ENCODE data around the gene DDAH1. TPM values are rescaled to one million over a fixed set of nuclear protein-coding genes. Genes with fewer than 3 reads are reported as not detected.

Gene DDAH1
- total and polyA plus RNA-seq, 4 donors = 25.8 to 42.7 (median 31.7) TPM

GRCh38 chr1:85475055-85475454 lies 10.1 kb upstream of the DDAH1 start:
- Histone ChIP-seq H3K27me3 (ENCODE audit: control insufficient read depth in 4 of 4, insufficient read depth in 4 of 4, low read length in 3 of 4) (no peaks in the 10 kb centered on the region), H3K4me1 (ENCODE audit: control insufficient read depth in 4 of 4, insufficient read depth in 4 of 4, low read length in 3 of 4) (no peaks in the 10 kb centered on the region), H3K4me3 (ENCODE audit: low read depth in 1 of 3, low read length in 3 of 3) (no peak overlapping the region), H3K36me3 (ENCODE audit: control insufficient read depth in 4 of 4, insufficient read depth in 3 of 4, low read depth in 1 of 4, low read length in 3 of 4) (no peaks in the 10 kb centered on the region), H3K27ac (ENCODE audit: low read depth in 1 of 2, low read length in 2 of 2) (no peak overlapping the region), H3K9me3 (ENCODE audit: control insufficient read depth in 4 of 4, low read length in 3 of 4) (no peaks in the 10 kb centered on the region), H3K9ac (ENCODE audit: low read depth in 1 of 2, low read length in 2 of 2) (no peak overlapping the region)
- DNase-seq (ENCODE audit: low spot score) = no peak
- 88% methylated on average over 3 of the region's 3 CpGs for WGBS
- TF ChIP-seq GABPA (IDR thresholded peaks at IDR 0.05 in 1 of 2, conservative IDR thresholded peaks at IDR 0.05 in 1 of 2) = no peak
- TF ChIP-seq, protein P1, sequence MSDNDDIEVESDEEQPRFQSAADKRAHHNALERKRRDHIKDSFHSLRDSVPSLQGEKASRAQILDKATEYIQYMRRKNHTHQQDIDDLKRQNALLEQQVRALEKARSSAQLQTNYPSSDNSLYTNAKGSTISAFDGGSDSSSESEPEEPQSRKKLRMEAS (IDR thresholded peaks at IDR 0.05) = no peak
- TF ChIP-seq, protein P2, sequence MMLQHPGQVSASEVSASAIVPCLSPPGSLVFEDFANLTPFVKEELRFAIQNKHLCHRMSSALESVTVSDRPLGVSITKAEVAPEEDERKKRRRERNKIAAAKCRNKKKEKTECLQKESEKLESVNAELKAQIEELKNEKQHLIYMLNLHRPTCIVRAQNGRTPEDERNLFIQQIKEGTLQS (IDR thresholded peaks at IDR 0.05) = no peak
- TF ChIP-seq RXRA (IDR thresholded peaks at IDR 0.05) = no peak
- TF ChIP-seq, protein P3, sequence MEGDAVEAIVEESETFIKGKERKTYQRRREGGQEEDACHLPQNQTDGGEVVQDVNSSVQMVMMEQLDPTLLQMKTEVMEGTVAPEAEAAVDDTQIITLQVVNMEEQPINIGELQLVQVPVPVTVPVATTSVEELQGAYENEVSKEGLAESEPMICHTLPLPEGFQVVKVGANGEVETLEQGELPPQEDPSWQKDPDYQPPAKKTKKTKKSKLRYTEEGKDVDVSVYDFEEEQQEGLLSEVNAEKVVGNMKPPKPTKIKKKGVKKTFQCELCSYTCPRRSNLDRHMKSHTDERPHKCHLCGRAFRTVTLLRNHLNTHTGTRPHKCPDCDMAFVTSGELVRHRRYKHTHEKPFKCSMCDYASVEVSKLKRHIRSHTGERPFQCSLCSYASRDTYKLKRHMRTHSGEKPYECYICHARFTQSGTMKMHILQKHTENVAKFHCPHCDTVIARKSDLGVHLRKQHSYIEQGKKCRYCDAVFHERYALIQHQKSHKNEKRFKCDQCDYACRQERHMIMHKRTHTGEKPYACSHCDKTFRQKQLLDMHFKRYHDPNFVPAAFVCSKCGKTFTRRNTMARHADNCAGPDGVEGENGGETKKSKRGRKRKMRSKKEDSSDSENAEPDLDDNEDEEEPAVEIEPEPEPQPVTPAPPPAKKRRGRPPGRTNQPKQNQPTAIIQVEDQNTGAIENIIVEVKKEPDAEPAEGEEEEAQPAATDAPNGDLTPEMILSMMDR (IDR thresholded peaks at IDR 0.05; ENCODE audit: low read depth, low read length, missing input control) = no peak
- no peak for TF ChIP-seq NR2F2 (IDR thresholded peaks at IDR 0.05)
- TF ChIP-seq ZBTB33 (IDR thresholded peaks at IDR 0.05) = no peak
- TF ChIP-seq FOXA1 (IDR thresholded peaks at IDR 0.05) = no peak
- TF ChIP-seq EGR1 (IDR thresholded peaks at IDR 0.05; ENCODE audit: low read depth in 2 of 2) = no peak
- no peak for TF ChIP-seq TAF1 (conservative IDR thresholded peaks at IDR 0.05)

DNA sequence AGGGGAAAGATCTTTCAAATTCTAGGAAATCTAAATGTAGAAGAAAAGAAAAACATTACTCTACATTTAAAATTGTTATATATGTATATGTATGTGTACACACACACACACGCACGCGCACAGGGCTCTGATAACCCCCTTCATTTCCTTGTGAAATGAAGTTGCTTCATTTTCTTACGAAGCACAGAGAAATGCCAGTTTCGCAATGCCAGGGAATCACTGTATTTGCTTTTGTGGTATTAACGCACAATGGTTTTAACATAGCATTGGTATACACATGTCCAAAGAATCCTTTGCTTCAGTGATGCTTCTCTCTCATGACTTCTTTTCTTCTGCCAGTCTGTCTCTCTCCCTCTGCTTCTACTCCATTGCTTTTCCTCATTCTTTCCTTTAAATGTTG lies 8.4 kb upstream of the DDAH1 start:
- H3K9me3 ChIP-seq (ENCODE audit: control insufficient read depth in 4 of 4, low read length in 3 of 4) = no peaks in the 10 kb centered on the region
- no peak for TF ChIP-seq HNF4A (conservative IDR thresholded peaks at IDR 0.05)
- TF ChIP-seq FOXA2 (IDR thresholded peaks at IDR 0.05) = no peak
- TF ChIP-seq GABPA (IDR thresholded peaks at IDR 0.05 in 1 of 2, conservative IDR thresholded peaks at IDR 0.05 in 1 of 2) = no peak
- no peak for TF ChIP-seq JUND (IDR thresholded peaks at IDR 0.05)
- TF ChIP-seq, protein P1 (IDR thresholded peaks at IDR 0.05) = no peak
- TF ChIP-seq, protein P2 (IDR thresholded peaks at IDR 0.05) = no peak
- TF ChIP-seq TAF1 (conservative IDR thresholded peaks at IDR 0.05) = no peak
- TF ChIP-seq SP1 (IDR thresholded peaks at IDR 0.05) = no peak
- TF ChIP-seq REST (IDR thresholded peaks at IDR 0.05) = no peak
- no peak for TF ChIP-seq FOXA1 (IDR thresholded peaks at IDR 0.05)
- TF ChIP-seq RXRA (IDR thresholded peaks at IDR 0.05) = no peak
- no peak for TF ChIP-seq EGR1 (IDR thresholded peaks at IDR 0.05; ENCODE audit: low read depth in 2 of 2)
- TF ChIP-seq HNF4G (IDR thresholded peaks at IDR 0.05) = no peak
- no peak for TF ChIP-seq RAD21 (IDR thresholded peaks at IDR 0.05)
- no peak for TF ChIP-seq YY1 (IDR thresholded peaks at IDR 0.05)
- TF ChIP-seq, protein P3 (IDR thresholded peaks at IDR 0.05; ENCODE audit: low read depth, low read length, missing input control) = no peak
- TF ChIP-seq ZBTB33 (IDR thresholded peaks at IDR 0.05) = no peak
- TF ChIP-seq NR2F2 (IDR thresholded peaks at IDR 0.05) = no peak
- H3K36me3 ChIP-seq (ENCODE audit: control insufficient read depth in 4 of 4, insufficient read depth in 3 of 4, low read depth in 1 of 4, low read length in 3 of 4) = no peaks in the 10 kb centered on the region
- no peak overlapping the region for H3K4me3 ChIP-seq (ENCODE audit: low read depth in 1 of 3, low read length in 3 of 3)
- DNase-seq (ENCODE audit: low spot score) = no peak
- no peaks in the 10 kb centered on the region for H3K4me1 ChIP-seq (ENCODE audit: control insufficient read depth in 4 of 4, insufficient read depth in 4 of 4, low read length in 3 of 4)
- H3K27ac ChIP-seq (ENCODE audit: low read depth in 1 of 2, low read length in 2 of 2) = no peak overlapping the region
- 68% methylated on average over 6 of the region's 6 CpGs for WGBS
- no peak overlapping the region for H3K9ac ChIP-seq (ENCODE audit: low read depth in 1 of 2, low read length in 2 of 2)
- H3K27me3 ChIP-seq (ENCODE audit: control insufficient read depth in 4 of 4, insufficient read depth in 4 of 4, low read length in 3 of 4) = no peaks in the 10 kb centered on the region
